Right lobe of liver (tissue), 4 donors: ENCODE measurements around the gene UNC5B.

ENCODE experiments used
- POLR2A ChIP-seq: fragments of 450-650 bp; IDR thresholded peaks from one replicate; pipeline ENCODE4 v1.6.1; 2017; ENCODE audit warnings: antibody characterized with exemption, mild to moderate bottlenecking
- TF ChIP-seq, protein P1 (sequence below), 4 donors: fragments of 200-600 bp in 3 of 4; fragments of 450-650 bp in 1 of 4; IDR thresholded peaks; one replicate each; pipeline versions ENCODE4 v1.5.1 to v1.8.0; 2016 to 2022; ENCODE audit warnings: antibody characterized with exemption in 4 of 4, mild to moderate bottlenecking in 2 of 4
- donor health status: DM: no; HTN: no; CAD: no.
- donor health status: DM: no; HTN: no; CAD: no.
- donor health status: DM: no; HTN: yes; CAD: no.

DNA sequence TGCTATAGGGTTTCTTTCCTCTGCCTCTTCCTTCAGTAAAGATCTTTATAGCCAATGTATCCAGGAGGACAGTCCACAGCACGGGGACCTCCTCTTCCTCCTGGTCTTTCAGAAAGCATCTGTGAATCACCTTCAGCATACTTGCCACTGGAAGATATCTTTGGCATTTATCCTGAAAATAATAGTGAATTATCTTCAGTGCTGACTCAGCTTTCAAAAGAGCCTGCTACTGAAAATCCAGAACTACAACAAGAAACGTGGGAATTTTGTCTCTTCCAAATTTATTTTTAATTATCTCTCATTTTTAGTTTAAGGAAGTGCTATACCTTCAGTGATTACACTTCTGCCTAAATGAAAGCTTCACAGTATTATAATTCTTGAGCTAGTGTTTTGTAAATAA lies 7.6 kb upstream of the UNC5B start:
- TF ChIP-seq, protein P1, sequence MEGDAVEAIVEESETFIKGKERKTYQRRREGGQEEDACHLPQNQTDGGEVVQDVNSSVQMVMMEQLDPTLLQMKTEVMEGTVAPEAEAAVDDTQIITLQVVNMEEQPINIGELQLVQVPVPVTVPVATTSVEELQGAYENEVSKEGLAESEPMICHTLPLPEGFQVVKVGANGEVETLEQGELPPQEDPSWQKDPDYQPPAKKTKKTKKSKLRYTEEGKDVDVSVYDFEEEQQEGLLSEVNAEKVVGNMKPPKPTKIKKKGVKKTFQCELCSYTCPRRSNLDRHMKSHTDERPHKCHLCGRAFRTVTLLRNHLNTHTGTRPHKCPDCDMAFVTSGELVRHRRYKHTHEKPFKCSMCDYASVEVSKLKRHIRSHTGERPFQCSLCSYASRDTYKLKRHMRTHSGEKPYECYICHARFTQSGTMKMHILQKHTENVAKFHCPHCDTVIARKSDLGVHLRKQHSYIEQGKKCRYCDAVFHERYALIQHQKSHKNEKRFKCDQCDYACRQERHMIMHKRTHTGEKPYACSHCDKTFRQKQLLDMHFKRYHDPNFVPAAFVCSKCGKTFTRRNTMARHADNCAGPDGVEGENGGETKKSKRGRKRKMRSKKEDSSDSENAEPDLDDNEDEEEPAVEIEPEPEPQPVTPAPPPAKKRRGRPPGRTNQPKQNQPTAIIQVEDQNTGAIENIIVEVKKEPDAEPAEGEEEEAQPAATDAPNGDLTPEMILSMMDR (IDR thresholded peaks at IDR 0.05), result no peak
- no peak for TF ChIP-seq POLR2A
